ENCODE results near the gene DSCAML1. TPM values are rescaled to one million over a fixed set of nuclear protein-coding genes. Genes with fewer than 3 reads are reported as not detected.

Gene DSCAML1
- total RNA-seq, 4 donors from 2014 or later, result 0.20 to 1.1 (median 0.36) TPM

DNA sequence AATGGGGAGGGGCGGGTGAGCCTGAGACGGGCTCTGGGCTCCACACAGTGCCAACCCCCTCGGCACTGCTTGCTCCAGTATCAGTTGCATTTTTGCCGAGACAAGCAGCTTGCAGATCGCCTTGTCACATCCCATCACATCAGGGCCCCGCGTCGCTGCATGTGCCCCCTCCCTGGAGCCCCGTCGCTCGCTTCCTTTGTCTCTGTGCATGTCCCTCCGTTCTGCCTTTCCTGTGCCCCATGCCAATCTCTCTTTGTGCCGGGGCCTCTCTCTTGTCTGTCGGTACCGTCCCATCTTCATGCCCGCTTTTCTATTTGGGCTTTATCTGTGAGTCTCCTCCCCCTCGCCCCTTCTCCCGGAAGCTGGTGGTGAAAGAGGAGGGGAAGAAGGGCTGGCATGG is 267.2 kb downstream of the DSCAML1 start:
- DNase-seq (ENCODE audit: low spot score in 2 of 2), result no peak
- Histone ChIP-seq H3K36me3 (no peaks in the 10 kb centered on the region), H3K4me3 (no peak overlapping the region), H3K4me1 (no peaks in the 10 kb centered on the region), H3K27me3 (peaks cover 0 to 13% of the 10 kb centered on the region in 2 donors), H3K9me3 (no peaks in the 10 kb centered on the region), H3K27ac (no peak overlapping the region)
- TF ChIP-seq, protein P1, sequence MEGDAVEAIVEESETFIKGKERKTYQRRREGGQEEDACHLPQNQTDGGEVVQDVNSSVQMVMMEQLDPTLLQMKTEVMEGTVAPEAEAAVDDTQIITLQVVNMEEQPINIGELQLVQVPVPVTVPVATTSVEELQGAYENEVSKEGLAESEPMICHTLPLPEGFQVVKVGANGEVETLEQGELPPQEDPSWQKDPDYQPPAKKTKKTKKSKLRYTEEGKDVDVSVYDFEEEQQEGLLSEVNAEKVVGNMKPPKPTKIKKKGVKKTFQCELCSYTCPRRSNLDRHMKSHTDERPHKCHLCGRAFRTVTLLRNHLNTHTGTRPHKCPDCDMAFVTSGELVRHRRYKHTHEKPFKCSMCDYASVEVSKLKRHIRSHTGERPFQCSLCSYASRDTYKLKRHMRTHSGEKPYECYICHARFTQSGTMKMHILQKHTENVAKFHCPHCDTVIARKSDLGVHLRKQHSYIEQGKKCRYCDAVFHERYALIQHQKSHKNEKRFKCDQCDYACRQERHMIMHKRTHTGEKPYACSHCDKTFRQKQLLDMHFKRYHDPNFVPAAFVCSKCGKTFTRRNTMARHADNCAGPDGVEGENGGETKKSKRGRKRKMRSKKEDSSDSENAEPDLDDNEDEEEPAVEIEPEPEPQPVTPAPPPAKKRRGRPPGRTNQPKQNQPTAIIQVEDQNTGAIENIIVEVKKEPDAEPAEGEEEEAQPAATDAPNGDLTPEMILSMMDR (IDR thresholded peaks at IDR 0.05), result no peak
- TF ChIP-seq EP300 (IDR thresholded peaks at IDR 0.05) (no peak), POLR2A (IDR thresholded peaks at IDR 0.05) (no peak)
- WGBS, 2 donors, result 64 to 72% methylated on average over 17 to 18 of the region's 18 CpGs

DNA sequence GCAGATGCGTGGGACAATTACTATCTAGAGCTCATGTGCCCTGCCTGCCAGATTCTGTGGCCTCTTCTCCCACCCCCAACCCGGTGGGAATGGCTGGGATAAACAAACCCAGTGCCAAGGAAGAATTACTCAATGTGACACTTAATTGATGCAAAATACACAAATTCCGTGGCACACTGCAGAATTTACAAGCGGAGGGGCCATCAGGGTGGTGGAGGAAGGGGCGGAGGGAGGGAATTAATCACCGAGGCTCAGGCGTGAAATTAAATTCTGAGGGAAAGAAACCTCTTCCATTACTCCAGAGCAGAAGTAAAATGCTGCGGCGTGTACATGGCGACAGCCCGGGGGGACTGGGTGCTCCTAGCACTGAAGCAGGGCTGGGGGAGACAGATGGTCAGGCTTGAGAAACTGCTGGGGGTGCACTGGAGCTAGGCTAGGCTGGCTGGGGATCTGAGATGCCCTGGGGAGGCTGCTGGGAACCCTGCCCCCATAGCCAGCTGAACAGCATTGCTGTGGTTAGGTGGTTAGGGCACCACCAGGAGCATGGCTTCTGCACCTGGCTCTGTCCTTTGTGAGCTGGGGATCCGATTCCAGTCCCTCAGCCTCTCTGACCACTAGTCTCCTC is 268.8 kb downstream of the DSCAML1 start:
- TF ChIP-seq POLR2A (IDR thresholded peaks at IDR 0.05) (no peak), EP300 (IDR thresholded peaks at IDR 0.05) (no peak)
- TF ChIP-seq, protein P1 (IDR thresholded peaks at IDR 0.05), result no peak
- H3K9me3 ChIP-seq, result no peaks in the 10 kb centered on the region
- no peaks in the 10 kb centered on the region for H3K36me3 ChIP-seq
- no peak overlapping the region for H3K27ac ChIP-seq
- peaks cover 0 to 5% of the 10 kb centered on the region in 2 donors for H3K27me3 ChIP-seq
- 60 to 61% methylated on average over 12 of the region's 12 CpGs for WGBS, 2 donors
- H3K4me3 ChIP-seq, result no peak overlapping the region
- no peak for DNase-seq (ENCODE audit: low spot score in 2 of 2)
- H3K4me1 ChIP-seq, result no peaks in the 10 kb centered on the region

DNA sequence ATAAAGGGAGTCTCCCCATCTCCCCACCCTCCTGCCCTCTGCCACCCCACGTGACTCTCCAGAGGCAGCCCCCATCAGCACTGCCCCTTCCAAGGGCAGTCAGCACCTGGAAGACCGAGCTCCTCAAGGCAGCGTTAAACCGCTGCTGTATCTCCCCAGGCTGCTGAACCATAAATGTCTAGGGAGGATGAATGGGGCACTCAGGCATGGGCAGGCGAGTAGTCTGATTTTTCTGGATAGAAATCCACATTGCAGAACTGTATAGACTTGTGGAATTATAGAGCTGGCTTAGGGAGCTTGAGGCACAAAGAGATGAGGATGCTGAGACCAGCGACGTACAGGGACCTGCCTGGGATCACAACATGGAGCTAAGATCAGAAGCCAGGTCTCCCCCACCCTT is 269.7 kb downstream of the DSCAML1 start:
- WGBS, 2 donors, result 58 to 73% methylated on average over 7 of the region's 7 CpGs
- no peak overlapping the region for H3K27ac ChIP-seq

DNA sequence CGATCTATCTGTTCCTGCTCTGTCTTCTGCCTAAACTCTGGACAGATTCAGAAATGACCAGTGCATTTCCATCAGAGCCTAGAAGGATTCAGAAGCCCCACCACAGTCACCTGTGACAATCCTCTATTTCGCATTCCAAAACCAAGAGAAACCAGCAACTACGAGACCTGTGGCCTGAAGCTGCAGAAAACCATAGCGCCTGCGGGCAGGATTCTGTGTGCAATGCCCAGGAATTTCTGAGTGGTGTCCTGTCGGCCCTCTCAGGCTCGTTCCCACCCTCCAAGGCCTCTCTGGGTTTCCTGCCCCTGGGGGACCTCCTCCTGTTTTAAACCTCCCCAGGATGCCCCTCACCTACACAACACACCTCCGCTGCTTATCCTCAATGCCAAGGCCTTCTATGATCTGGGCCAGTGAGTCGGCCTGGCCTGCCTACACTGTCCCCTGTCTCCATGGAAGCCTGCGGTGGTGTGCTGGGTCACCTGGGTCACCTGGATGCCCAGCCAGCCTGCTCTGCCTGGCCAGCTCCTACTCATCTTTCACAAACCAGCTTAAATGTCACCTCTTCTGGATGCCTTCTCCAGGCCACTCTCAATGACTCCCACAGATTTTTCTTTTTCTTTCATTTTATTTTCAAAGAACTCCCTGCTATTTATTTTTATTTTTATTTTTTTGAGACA is 271.0 kb downstream of the DSCAML1 start:
- no peak for DNase-seq (ENCODE audit: low spot score in 2 of 2)
- Histone ChIP-seq H3K4me1 (no peaks in the 10 kb centered on the region), H3K27me3 (peaks cover 0 to 5% of the 10 kb centered on the region in 2 donors), H3K36me3 (no peaks in the 10 kb centered on the region), H3K9me3 (no peaks in the 10 kb centered on the region), H3K4me3 (no peak overlapping the region), H3K27ac (no peak overlapping the region)
- 85 to 91% methylated on average over 9 to 10 of the region's 10 CpGs for WGBS, 2 donors
- TF ChIP-seq POLR2A (IDR thresholded peaks at IDR 0.05), result no peak
- no peak for TF ChIP-seq EP300 (IDR thresholded peaks at IDR 0.05)
- TF ChIP-seq, protein P1 (IDR thresholded peaks at IDR 0.05), result no peak

More for the DNA sequence above, 269.7 kb downstream of the DSCAML1 start:
- no peak for TF ChIP-seq EP300 (IDR thresholded peaks at IDR 0.05)
- TF ChIP-seq, protein P1 (IDR thresholded peaks at IDR 0.05), result no peak
- no peak for TF ChIP-seq POLR2A (IDR thresholded peaks at IDR 0.05)
- H3K4me3 ChIP-seq, result no peak overlapping the region
- no peaks in the 10 kb centered on the region for H3K4me1 ChIP-seq
- no peaks in the 10 kb centered on the region for H3K9me3 ChIP-seq
- H3K27me3 ChIP-seq, result peaks cover 0 to 5% of the 10 kb centered on the region in 2 donors
- no peaks in the 10 kb centered on the region for H3K36me3 ChIP-seq
- no peak for DNase-seq (ENCODE audit: low spot score in 2 of 2)

DNA sequence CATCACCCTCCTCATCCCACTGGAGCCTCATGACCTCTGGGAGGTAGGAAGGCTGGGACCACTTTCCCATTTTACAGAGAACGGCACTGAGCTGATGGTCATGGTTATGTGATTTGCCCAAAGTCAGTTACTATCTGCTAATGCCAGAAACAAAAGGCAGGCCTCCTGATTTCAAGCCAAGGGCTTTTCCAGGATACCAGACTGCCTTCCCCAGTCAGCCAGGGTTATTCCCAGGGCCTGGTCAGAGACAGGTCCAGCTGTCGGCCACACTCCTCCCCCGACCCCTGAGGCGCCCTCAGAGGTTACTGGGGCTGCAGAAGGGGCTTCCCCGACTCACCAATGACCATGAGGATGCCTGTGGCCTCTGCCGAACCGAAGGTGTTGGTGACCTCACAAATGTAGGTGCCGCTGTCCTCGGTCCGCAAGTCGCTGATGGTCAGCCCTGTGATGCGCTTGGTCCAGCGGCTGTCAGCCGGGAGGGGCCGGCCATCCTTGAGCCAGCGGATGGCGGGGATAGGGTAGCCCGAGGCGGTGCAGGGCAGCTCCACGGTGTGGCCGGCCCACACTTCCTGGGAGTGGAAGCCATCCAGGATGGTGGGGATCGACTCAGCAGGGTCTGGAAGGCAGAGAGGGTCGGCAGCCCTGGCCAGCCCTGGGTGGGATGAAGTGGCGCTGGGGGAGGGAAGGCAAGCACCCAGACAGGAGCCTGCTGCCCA is 272.4 kb downstream of the DSCAML1 start:
- H3K9me3 ChIP-seq, result no peaks in the 10 kb centered on the region
- no peak for DNase-seq (ENCODE audit: low spot score in 2 of 2)
- H3K36me3 ChIP-seq, result no peaks in the 10 kb centered on the region
- H3K4me3 ChIP-seq, result no peak overlapping the region
- TF ChIP-seq EP300 (IDR thresholded peaks at IDR 0.05) (no peak), POLR2A (IDR thresholded peaks at IDR 0.05) (no peak)
- TF ChIP-seq, protein P1 (IDR thresholded peaks at IDR 0.05), result no peak
- 80 to 86% methylated on average over 20 to 24 of the region's 24 CpGs for WGBS, 2 donors
- H3K27me3 ChIP-seq, result peaks cover 0 to 5% of the 10 kb centered on the region in 2 donors
- H3K4me1 ChIP-seq, result no peaks in the 10 kb centered on the region
- H3K27ac ChIP-seq, result no peak overlapping the region

Measured in tibial nerve (tissue), 4 donors.